ENCODE data around the gene OR5D14. TPM values are rescaled to one million over a fixed set of nuclear protein-coding genes. Genes with fewer than 3 reads are reported as not detected.

OR5D14 gene
- total RNA-seq, 4 donors from 2014 or later, result not detected

DNA sequence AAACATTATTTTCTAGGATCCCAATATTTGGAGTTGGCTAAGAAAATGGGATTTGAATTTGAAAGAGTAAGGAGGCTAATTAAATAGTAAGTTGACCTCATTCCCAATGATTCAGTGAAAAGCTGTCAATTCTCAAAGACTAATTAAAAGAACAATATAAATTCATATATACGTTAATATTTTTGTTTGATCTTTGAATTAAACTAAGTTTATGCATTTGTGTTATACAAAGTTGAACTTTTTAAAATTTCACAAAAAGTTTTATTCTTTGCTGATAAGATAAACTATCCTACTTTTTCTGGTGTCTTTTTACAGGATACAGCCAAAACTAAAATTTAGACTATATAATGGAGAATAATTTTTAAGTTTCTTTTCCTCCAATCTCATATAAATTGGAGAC lies 15.7 kb downstream of the OR5D14 start, which contains the start of gene OR5L1:
TSS of gene OR5L1 (plus strand) at position 301 of the 400 bp plus-strand sequence. CDS start 100 bp downstream, outside the sequence.
- no peaks in the 10 kb centered on the region for H3K27me3 ChIP-seq
- intact Hi-C loops (cut with DNase I; ENCODE audit: low total_unique reads), result no loop called here
- no peaks in the 10 kb centered on the region for H3K36me3 ChIP-seq
- TF ChIP-seq, protein P1, sequence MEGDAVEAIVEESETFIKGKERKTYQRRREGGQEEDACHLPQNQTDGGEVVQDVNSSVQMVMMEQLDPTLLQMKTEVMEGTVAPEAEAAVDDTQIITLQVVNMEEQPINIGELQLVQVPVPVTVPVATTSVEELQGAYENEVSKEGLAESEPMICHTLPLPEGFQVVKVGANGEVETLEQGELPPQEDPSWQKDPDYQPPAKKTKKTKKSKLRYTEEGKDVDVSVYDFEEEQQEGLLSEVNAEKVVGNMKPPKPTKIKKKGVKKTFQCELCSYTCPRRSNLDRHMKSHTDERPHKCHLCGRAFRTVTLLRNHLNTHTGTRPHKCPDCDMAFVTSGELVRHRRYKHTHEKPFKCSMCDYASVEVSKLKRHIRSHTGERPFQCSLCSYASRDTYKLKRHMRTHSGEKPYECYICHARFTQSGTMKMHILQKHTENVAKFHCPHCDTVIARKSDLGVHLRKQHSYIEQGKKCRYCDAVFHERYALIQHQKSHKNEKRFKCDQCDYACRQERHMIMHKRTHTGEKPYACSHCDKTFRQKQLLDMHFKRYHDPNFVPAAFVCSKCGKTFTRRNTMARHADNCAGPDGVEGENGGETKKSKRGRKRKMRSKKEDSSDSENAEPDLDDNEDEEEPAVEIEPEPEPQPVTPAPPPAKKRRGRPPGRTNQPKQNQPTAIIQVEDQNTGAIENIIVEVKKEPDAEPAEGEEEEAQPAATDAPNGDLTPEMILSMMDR (IDR thresholded peaks at IDR 0.05), result no peak
- TF ChIP-seq POLR2A (IDR thresholded peaks at IDR 0.05), result no peak
- no peaks in the 10 kb centered on the region for H3K9me3 ChIP-seq
- no peak within 1 kb of the TSS for H3K27ac ChIP-seq
- H3K4me1 ChIP-seq, result no peaks in the 10 kb centered on the region
- no peak within 1 kb of the TSS for H3K4me3 ChIP-seq
- DNase-seq, result no peak

DNA sequence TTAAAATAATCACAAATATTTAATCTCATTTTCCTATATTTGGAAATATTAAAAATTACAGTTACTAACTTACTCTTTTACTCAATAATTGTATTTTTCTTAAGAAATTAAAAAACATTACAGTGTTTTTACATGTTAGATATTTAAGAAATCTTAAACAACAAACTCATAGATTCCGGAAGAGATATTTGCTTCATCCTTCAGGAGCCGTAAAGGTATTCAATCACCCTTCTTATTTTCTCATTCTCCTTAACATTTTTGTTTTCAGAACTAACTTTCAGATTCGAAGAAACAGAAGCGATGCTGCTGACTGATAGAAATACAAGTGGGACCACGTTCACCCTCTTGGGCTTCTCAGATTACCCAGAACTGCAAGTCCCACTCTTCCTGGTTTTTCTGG lies 24.0 kb downstream of the OR5D14 start, which contains the start of gene OR5D18:
TSS of gene OR5D18 (plus strand) at position 301 of the 400 bp plus-strand sequence. CDS start at position 301, 0 bp downstream.
- Histone ChIP-seq H3K4me1 (no peaks in the 10 kb centered on the region), H3K36me3 (no peaks in the 10 kb centered on the region), H3K4me3 (no peak within 1 kb of the TSS), H3K9me3 (no peaks in the 10 kb centered on the region), H3K27ac (no peak within 1 kb of the TSS), H3K27me3 (no peaks in the 10 kb centered on the region)
- DNase-seq, result no peak
- intact Hi-C loops (cut with DNase I; ENCODE audit: low total_unique reads), result no loop called here
- TF ChIP-seq, protein P1 (IDR thresholded peaks at IDR 0.05), result no peak
- no peak for TF ChIP-seq POLR2A (IDR thresholded peaks at IDR 0.05)

DNA sequence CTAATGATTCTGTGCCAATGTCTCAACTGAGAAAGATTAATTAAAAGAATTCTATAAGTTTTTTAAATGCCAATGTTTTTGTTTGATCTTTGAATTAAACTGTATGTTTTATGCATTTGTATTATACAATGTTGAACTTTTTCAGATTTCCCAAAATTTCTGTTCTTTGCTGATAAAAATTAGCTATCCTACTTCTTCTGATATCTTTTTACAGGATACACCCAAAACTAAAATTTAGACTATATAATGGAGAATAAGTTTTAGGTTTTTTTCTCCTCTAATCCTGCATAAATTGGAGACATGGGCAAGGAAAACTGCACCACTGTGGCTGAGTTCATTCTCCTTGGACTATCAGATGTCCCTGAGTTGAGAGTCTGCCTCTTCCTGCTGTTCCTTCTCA lies 31.6 kb downstream of the OR5D14 start, which contains the start of gene OR5L2:
TSS of gene OR5L2 (plus strand) at position 301 of the 400 bp plus-strand sequence. CDS start at position 301, 0 bp downstream.
- Histone ChIP-seq H3K27me3 (no peaks in the 10 kb centered on the region), H3K36me3 (no peaks in the 10 kb centered on the region), H3K9me3 (no peaks in the 10 kb centered on the region), H3K4me3 (no peak within 1 kb of the TSS), H3K27ac (no peak within 1 kb of the TSS), H3K4me1 (no peaks in the 10 kb centered on the region)
- TF ChIP-seq, protein P1 (IDR thresholded peaks at IDR 0.05), result no peak
- no peak for TF ChIP-seq POLR2A (IDR thresholded peaks at IDR 0.05)
- intact Hi-C loops (cut with DNase I; ENCODE audit: low total_unique reads), result no loop called here
- DNase-seq, result no peak

DNA sequence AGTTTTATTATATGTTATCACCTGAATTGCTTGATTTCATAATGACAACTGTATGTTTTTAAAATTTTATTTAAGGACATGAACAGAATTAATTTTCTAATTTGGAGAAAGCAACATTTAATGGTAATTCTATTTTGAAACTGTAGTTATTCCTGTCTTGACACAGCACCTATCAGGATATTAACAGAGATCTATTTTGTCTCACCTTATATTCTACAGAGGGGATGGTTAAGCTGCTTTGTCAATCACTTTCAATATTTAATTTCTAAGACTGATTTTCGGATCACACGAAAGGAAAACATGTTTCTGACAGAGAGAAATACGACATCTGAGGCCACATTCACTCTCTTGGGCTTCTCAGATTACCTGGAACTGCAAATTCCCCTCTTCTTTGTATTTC lies 43.1 kb downstream of the OR5D14 start, which contains the start of gene OR5D16:
TSS of gene OR5D16 (plus strand) at position 301 of the 400 bp plus-strand sequence. CDS start at position 301, 0 bp downstream.
- Histone ChIP-seq H3K4me1 (no peaks in the 10 kb centered on the region), H3K36me3 (no peaks in the 10 kb centered on the region), H3K27ac (no peak within 1 kb of the TSS), H3K4me3 (no peak within 1 kb of the TSS), H3K9me3 (no peaks in the 10 kb centered on the region), H3K27me3 (no peaks in the 10 kb centered on the region)
- no peak for DNase-seq
- TF ChIP-seq, protein P1 (IDR thresholded peaks at IDR 0.05), result no peak
- TF ChIP-seq POLR2A (IDR thresholded peaks at IDR 0.05), result no peak
- intact Hi-C loops (cut with DNase I; ENCODE audit: low total_unique reads), result no loop called here

Other genes with a start within 250 kb of the OR5D14 start
- gene OR4C15, start 241.1 kb upstream of the OR5D14 start, total RNA-seq, result not detected
- gene OR4C16, start 223.4 kb upstream of the OR5D14 start, total RNA-seq, result not detected
- not detected for gene OR4C11, start 187.9 kb upstream of the OR5D14 start, total RNA-seq
- not detected for gene OR4P4, start 160.4 kb upstream of the OR5D14 start, total RNA-seq
- not detected for gene OR4S2, start 147.2 kb upstream of the OR5D14 start, total RNA-seq
- gene OR4C6, start 133.4 kb upstream of the OR5D14 start, total RNA-seq, result not detected
- gene OR5D13, start 22.1 kb upstream of the OR5D14 start, total RNA-seq, result not detected
- gene OR5L1, start 15.8 kb downstream of the OR5D14 start, total RNA-seq, result not detected
- gene OR5D18, start 24.1 kb downstream of the OR5D14 start, total RNA-seq, result not detected
- not detected for gene OR5L2, start 31.7 kb downstream of the OR5D14 start, total RNA-seq
- gene OR5D16, start 43.2 kb downstream of the OR5D14 start, total RNA-seq, result not detected
- gene TRIM51, start 87.7 kb downstream of the OR5D14 start, total RNA-seq, result not detected
- not detected for gene OR5W2, start 119.0 kb downstream of the OR5D14 start, total RNA-seq
- gene OR5I1, start 140.8 kb downstream of the OR5D14 start, total RNA-seq, result not detected
- not detected for gene OR10AG1, start 174.4 kb downstream of the OR5D14 start, total RNA-seq
- gene OR5F1, start 199.1 kb downstream of the OR5D14 start, total RNA-seq, result not detected
- gene OR5AS1, start 232.1 kb downstream of the OR5D14 start, total RNA-seq, result not detected